GM12874 (cell line): Measurements from ENCODE around the gene KLF3.

Source experiments
- TF ChIP-seq, protein P1 (sequence below): IDR thresholded peaks from 2 replicates; pipeline ENCODE4 v1.5.1; 2011; ENCODE audit warnings: low read depth, mild to moderate bottlenecking, control low read depth, low read length, moderate library complexity; ENCODE audit not compliant: insufficient read depth

The KLF3 gene

GRCh38 chr4:38684951-38685844, 21.2 kb downstream of the KLF3 start:
- TF ChIP-seq, protein P1, sequence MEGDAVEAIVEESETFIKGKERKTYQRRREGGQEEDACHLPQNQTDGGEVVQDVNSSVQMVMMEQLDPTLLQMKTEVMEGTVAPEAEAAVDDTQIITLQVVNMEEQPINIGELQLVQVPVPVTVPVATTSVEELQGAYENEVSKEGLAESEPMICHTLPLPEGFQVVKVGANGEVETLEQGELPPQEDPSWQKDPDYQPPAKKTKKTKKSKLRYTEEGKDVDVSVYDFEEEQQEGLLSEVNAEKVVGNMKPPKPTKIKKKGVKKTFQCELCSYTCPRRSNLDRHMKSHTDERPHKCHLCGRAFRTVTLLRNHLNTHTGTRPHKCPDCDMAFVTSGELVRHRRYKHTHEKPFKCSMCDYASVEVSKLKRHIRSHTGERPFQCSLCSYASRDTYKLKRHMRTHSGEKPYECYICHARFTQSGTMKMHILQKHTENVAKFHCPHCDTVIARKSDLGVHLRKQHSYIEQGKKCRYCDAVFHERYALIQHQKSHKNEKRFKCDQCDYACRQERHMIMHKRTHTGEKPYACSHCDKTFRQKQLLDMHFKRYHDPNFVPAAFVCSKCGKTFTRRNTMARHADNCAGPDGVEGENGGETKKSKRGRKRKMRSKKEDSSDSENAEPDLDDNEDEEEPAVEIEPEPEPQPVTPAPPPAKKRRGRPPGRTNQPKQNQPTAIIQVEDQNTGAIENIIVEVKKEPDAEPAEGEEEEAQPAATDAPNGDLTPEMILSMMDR, result no peak

DNA sequence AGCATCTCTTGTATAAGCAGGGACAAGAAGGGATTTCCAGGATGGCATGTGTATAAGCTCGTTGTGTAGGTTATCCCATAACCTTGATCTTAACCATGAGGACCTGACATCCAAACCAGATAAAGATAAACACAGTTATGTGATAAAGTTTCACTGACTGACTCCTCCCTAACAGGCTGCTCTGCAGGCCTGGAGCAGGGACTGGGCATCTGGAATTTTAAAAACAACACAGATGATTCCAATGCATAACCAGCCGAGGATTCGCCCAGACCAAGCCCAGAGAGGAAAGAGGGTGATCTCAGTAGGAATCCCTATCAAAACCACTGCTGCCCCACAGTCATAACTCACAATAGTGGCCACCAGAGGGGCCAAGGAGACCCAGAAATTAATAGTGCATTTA, 22.7 kb downstream of the KLF3 start:
- TF ChIP-seq, protein P1, result no peak

DNA sequence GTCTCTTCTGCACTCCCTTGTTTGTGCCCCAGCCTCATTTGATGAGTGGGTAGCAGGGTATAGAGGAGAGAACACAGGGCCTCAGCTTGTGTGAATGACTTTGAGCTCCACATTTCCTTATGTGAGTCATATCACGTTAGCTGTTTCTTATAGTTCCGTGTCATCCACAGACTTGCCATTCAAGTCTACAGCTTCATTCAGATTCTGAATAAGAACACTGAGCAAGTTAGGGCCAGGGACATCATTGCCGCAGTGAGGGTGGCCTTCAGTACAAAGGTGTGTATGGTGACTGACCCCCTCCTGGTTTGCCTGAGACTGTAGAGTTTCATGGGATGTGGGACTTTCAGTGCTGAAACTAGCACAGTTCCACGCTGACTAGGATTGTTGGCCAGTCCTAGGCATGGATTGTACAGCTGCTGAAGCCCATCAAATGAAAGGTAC, 23.6 kb downstream of the KLF3 start:
- TF ChIP-seq, protein P1, result no peak

DNA sequence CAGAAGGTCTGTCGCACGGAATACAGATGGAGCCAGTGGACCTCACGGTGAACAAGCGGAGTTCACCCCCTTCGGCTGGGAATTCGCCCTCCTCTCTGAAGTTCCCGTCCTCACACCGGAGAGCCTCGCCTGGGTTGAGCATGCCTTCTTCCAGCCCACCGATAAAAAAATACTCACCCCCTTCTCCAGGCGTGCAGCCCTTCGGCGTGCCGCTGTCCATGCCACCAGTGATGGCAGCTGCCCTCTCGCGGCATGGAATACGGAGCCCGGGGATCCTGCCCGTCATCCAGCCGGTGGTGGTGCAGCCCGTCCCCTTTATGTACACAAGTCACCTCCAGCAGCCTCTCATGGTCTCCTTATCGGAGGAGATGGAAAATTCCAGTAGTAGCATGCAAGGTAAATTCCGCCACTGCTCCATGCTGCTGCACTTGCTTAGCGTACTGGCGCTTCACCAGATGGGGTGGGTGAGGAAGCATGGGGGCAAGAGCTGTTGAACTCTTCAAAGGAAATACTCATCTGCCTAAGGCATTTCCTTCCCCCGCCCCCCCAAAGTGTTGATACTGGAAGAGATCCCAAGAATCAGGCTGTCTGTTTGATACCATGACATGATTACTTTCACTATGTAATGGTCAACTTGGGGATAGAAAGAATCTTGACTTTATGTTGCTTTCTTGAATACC, 24.8 kb downstream of the KLF3 start:
- TF ChIP-seq, protein P1, result no peak

- TF ChIP-seq, protein P1, result no peak
Measured at GRCh38 chr4:38691251-38692008, 27.4 kb downstream of the KLF3 start.

DNA sequence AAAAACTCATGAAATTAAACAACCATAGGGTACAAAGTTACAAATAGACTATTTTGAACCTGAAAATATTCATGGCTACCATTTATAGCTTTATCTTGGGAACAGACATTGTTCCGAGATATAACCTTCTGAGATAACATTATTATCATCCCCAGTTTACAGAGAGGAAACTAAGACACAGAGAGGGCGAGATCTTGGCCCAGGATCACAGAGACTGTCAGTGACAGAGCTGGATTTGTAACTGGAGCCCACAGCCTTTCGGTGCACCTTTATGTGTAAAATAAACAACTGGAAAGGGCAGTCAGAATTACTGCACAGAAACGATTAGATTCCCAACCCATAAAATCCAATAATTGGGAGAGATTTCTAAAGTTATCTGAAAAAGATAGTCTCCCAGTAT, 28.4 kb downstream of the KLF3 start:
- TF ChIP-seq, protein P1, result no peak

GRCh38 chr4:38693569-38693968, 29.6 kb downstream of the KLF3 start:
- TF ChIP-seq, protein P1, result no peak
